ENCODE data around the gene PRAMEF15. TPM values are rescaled to one million over a fixed set of nuclear protein-coding genes. Genes with fewer than 3 reads are reported as not detected.
"Not testable (repeated sequence)": the region's sequence is repeated elsewhere in the genome, so short reads cannot be mapped to it uniquely, and the experiment has no call there.

PRAMEF15 gene
- not detected in 2 replicates for total RNA-seq (2014; rRNA removed; shearing (Covaris generic))
- not detected in 2 replicates for polyA plus RNA-seq (2016; fragmentation: Nextera tagmentation; extraction: Ambion mirVana)

DNA sequence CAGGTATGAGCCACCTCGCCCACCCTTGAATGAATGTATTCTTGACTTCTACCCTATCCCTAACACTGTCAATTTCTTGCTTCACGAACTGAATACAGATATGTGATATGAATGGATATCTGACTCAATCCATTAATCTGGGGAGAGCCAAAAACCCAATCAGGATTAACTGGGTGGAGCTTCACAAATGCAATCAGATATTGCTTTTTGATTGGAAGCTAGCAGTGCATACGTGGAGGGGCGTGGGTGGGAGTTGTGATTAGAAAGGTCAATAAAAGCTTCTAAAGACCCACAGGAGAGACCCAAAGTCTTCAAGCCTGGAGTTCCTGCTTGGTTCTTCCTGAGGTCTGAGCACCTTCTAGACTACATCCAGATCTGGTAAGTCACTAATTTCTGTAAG, at the start of gene PRAMEF15:
PRAMEF15 (plus strand) TSS at position 301 of the 400 bp plus-strand sequence. CDS start 2,827 bp downstream, outside the sequence.
- DNase-seq; H3K4me3 ChIP-seq; H3K27ac ChIP-seq; H3K9me3 ChIP-seq (ENCODE audit: low read depth); H3K79me2 ChIP-seq (ENCODE audit: insufficient read depth); in situ Hi-C loops (cut with MboI); H3K4me1 ChIP-seq (ENCODE audit: insufficient read depth); H4K20me1 ChIP-seq (ENCODE audit: insufficient read depth); H3F3A ChIP-seq (ENCODE audit: insufficient read depth); H3K9ac ChIP-seq; H2AFZ ChIP-seq; H3K27me3 ChIP-seq (replicated peaks; ENCODE audit: insufficient read depth); H3K4me2 ChIP-seq (ENCODE audit: unreplicated experiment); H3K36me3 ChIP-seq (ENCODE audit: low read depth); H3K9me2 ChIP-seq (ENCODE audit: insufficient read depth): not testable (repeated sequence)
- WGBS, 2 experiments (ENCODE audit: low coverage in 1 of 2, low lambda C conversion rate in 2 of 2, missing lambda C conversion rate in 2 of 2) = 7 to 22% methylated on average over 4 of the region's 4 CpGs

GRCh38 chr1:13277016-13277415, 38.4 kb upstream of the PRAMEF15 start:
- H3K9me2 ChIP-seq (ENCODE audit: insufficient read depth); H3K79me2 ChIP-seq (ENCODE audit: insufficient read depth); H3K27ac ChIP-seq; H3K27me3 ChIP-seq (replicated peaks; ENCODE audit: insufficient read depth); H3K9ac ChIP-seq; H3K4me2 ChIP-seq (ENCODE audit: unreplicated experiment); H3K4me3 ChIP-seq; H3K4me1 ChIP-seq (ENCODE audit: insufficient read depth); H4K20me1 ChIP-seq (ENCODE audit: insufficient read depth); H3F3A ChIP-seq (ENCODE audit: insufficient read depth); H3K9me3 ChIP-seq (ENCODE audit: low read depth); H3K36me3 ChIP-seq (ENCODE audit: low read depth); H2AFZ ChIP-seq; in situ Hi-C loops (cut with MboI): not testable (repeated sequence)
- 50 to 60% methylated on average over 4 to 5 of the region's 6 CpGs for WGBS, 2 experiments (ENCODE audit: low coverage in 1 of 2, low lambda C conversion rate in 2 of 2, missing lambda C conversion rate in 2 of 2)
- peak; percentile 0 for DNase-seq

- in situ Hi-C loops (cut with MboI); H3K79me2 ChIP-seq (ENCODE audit: insufficient read depth); H3K9ac ChIP-seq; H3K36me3 ChIP-seq (ENCODE audit: low read depth); DNase-seq; H3K9me2 ChIP-seq (ENCODE audit: insufficient read depth); H3K4me3 ChIP-seq; H3F3A ChIP-seq (ENCODE audit: insufficient read depth); H3K9me3 ChIP-seq (ENCODE audit: low read depth); H3K27me3 ChIP-seq (replicated peaks; ENCODE audit: insufficient read depth); H4K20me1 ChIP-seq (ENCODE audit: insufficient read depth); H3K4me1 ChIP-seq (ENCODE audit: insufficient read depth); H3K27ac ChIP-seq; H2AFZ ChIP-seq; H3K4me2 ChIP-seq (ENCODE audit: unreplicated experiment): not testable (repeated sequence)
- 13 to 15% methylated on average over 3 of the region's 3 CpGs for WGBS, 2 experiments (ENCODE audit: low coverage in 1 of 2, low lambda C conversion rate in 2 of 2, missing lambda C conversion rate in 2 of 2)
Observed at GRCh38 chr1:13279617-13280016, 35.8 kb upstream of the PRAMEF15 start.

- DNase-seq; H3K27me3 ChIP-seq (replicated peaks; ENCODE audit: insufficient read depth); H3K4me1 ChIP-seq (ENCODE audit: insufficient read depth); H3K36me3 ChIP-seq (ENCODE audit: low read depth); H3K9me3 ChIP-seq (ENCODE audit: low read depth); in situ Hi-C loops (cut with MboI); H3K27ac ChIP-seq; H3K4me3 ChIP-seq; H2AFZ ChIP-seq; H3K9ac ChIP-seq; H3F3A ChIP-seq (ENCODE audit: insufficient read depth); H4K20me1 ChIP-seq (ENCODE audit: insufficient read depth); H3K9me2 ChIP-seq (ENCODE audit: insufficient read depth); H3K4me2 ChIP-seq (ENCODE audit: unreplicated experiment); H3K79me2 ChIP-seq (ENCODE audit: insufficient read depth): not testable (repeated sequence)
- no CpG with 5 or more reads among the region's 1 CpG for WGBS, 2 experiments (ENCODE audit: low coverage in 1 of 2, low lambda C conversion rate in 2 of 2, missing lambda C conversion rate in 2 of 2)
Observed at GRCh38 chr1:13285037-13285436, 30.3 kb upstream of the PRAMEF15 start, which contains the start of gene PRAMEF8. PRAMEF8 (minus strand) TSS chr1:13285137; CDS start chr1:13284091, 1,046 bp downstream.

DNA sequence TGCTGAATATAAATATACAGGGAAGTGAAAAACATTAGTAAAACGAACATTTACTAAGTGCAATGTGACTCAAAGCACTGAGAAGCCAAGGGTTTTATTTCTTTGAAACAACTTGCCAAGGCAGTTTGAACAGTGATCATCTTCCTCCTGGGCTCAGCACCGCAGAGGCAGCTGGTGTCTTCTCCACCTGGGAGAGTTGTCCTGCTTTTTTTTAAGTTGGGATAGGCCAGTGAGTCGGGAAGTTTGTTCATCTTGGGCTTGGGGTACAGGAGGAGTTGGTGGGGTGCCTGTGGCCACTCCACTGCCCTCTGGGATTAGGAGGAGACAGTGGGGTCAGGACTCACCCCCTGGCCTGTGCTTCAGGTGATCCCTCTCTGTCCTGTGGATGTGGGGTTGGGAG, 26.4 kb upstream of the PRAMEF15 start:
- H2AFZ ChIP-seq; H3K79me2 ChIP-seq (ENCODE audit: insufficient read depth); in situ Hi-C loops (cut with MboI); H4K20me1 ChIP-seq (ENCODE audit: insufficient read depth); H3K9ac ChIP-seq; H3K27me3 ChIP-seq (replicated peaks; ENCODE audit: insufficient read depth); H3K4me2 ChIP-seq (ENCODE audit: unreplicated experiment); H3K4me3 ChIP-seq; H3F3A ChIP-seq (ENCODE audit: insufficient read depth); H3K9me2 ChIP-seq (ENCODE audit: insufficient read depth); H3K36me3 ChIP-seq (ENCODE audit: low read depth); H3K4me1 ChIP-seq (ENCODE audit: insufficient read depth); H3K27ac ChIP-seq; DNase-seq; H3K9me3 ChIP-seq (ENCODE audit: low read depth): not testable (repeated sequence)
- 8 to 23% methylated on average over 2 of the region's 3 CpGs for WGBS, 2 experiments (ENCODE audit: low coverage in 1 of 2, low lambda C conversion rate in 2 of 2, missing lambda C conversion rate in 2 of 2)

- in situ Hi-C loops (cut with MboI); H3K79me2 ChIP-seq (ENCODE audit: insufficient read depth); H3K9me2 ChIP-seq (ENCODE audit: insufficient read depth); H2AFZ ChIP-seq; H3K36me3 ChIP-seq (ENCODE audit: low read depth); H3K27ac ChIP-seq; H3K4me3 ChIP-seq; DNase-seq; H3K4me2 ChIP-seq (ENCODE audit: unreplicated experiment); H3K9ac ChIP-seq; H3K27me3 ChIP-seq (replicated peaks; ENCODE audit: insufficient read depth); H3K9me3 ChIP-seq (ENCODE audit: low read depth); H3K4me1 ChIP-seq (ENCODE audit: insufficient read depth); H4K20me1 ChIP-seq (ENCODE audit: insufficient read depth); H3F3A ChIP-seq (ENCODE audit: insufficient read depth): not testable (repeated sequence)
- 38 to 55% methylated on average over 2 of the region's 5 CpGs for WGBS, 2 experiments (ENCODE audit: low coverage in 1 of 2, low lambda C conversion rate in 2 of 2, missing lambda C conversion rate in 2 of 2)
Observed at GRCh38 chr1:13297216-13297931, 18.0 kb upstream of the PRAMEF15 start.

GRCh38 chr1:13298699-13299098, 16.7 kb upstream of the PRAMEF15 start:
- H3K27ac ChIP-seq; H3K79me2 ChIP-seq (ENCODE audit: insufficient read depth); H3K27me3 ChIP-seq (replicated peaks; ENCODE audit: insufficient read depth); H3K4me3 ChIP-seq; H2AFZ ChIP-seq; in situ Hi-C loops (cut with MboI); H3K9ac ChIP-seq; H4K20me1 ChIP-seq (ENCODE audit: insufficient read depth); DNase-seq; H3F3A ChIP-seq (ENCODE audit: insufficient read depth); H3K36me3 ChIP-seq (ENCODE audit: low read depth); H3K9me3 ChIP-seq (ENCODE audit: low read depth); H3K4me2 ChIP-seq (ENCODE audit: unreplicated experiment); H3K4me1 ChIP-seq (ENCODE audit: insufficient read depth); H3K9me2 ChIP-seq (ENCODE audit: insufficient read depth): not testable (repeated sequence)
- WGBS, 2 experiments (ENCODE audit: low coverage in 1 of 2, low lambda C conversion rate in 2 of 2, missing lambda C conversion rate in 2 of 2) = 70% methylated on average over 8 of the region's 27 CpGs; no CpG with 5 or more reads in 1 of the 2 experiments

DNA sequence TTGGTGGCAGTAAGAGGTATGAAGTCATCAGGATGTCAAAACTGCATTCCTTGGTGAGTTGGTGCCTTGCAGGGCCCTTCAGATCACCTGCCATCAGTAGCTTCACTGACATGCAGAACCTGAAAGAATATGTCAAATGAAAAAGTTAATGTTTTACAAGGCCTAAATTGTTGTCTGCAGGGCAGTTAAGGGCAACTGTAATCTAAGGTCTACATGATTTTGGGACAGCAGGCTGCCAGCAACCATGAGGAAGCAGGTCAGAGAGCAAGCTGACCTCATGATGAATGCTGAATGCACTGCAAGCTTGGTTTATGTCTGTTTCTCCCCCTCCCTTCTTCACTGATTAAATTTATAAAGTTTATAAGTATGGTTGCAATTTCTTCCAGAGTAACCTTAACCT, 13.2 kb upstream of the PRAMEF15 start:
- H3K9me3 ChIP-seq (ENCODE audit: low read depth); H3F3A ChIP-seq (ENCODE audit: insufficient read depth); H3K4me1 ChIP-seq (ENCODE audit: insufficient read depth); DNase-seq; H3K9ac ChIP-seq; H3K27me3 ChIP-seq (replicated peaks; ENCODE audit: insufficient read depth); H3K4me3 ChIP-seq; H2AFZ ChIP-seq; H4K20me1 ChIP-seq (ENCODE audit: insufficient read depth); H3K27ac ChIP-seq; H3K79me2 ChIP-seq (ENCODE audit: insufficient read depth); H3K36me3 ChIP-seq (ENCODE audit: low read depth); H3K4me2 ChIP-seq (ENCODE audit: unreplicated experiment); in situ Hi-C loops (cut with MboI); H3K9me2 ChIP-seq (ENCODE audit: insufficient read depth): not testable (repeated sequence)

Data from GM23248 (cell line).